Endothelial cell (in vitro differentiated cells): Measurements from ENCODE around the gene RIN3. TPM values are rescaled to one million over a fixed set of nuclear protein-coding genes. Genes with fewer than 3 reads are reported as not detected.
"Not testable (repeated sequence)": the region's sequence is repeated elsewhere in the genome, so short reads cannot be mapped to it uniquely, and the experiment has no call there.

Source experiments
- DNase-seq: peaks from one replicate; pipeline ENCODE4 v3.0.0; 2021; ENCODE audit warnings: low spot score
- H3K27ac Mint-ChIP-seq: one replicate; pipeline ENCODE4 v1.8.0; 2021; ENCODE audit warnings: mixed read lengths, inconsistent platforms; ENCODE audit not compliant: unreplicated experiment
- H3K27me3 Mint-ChIP-seq: one replicate; pipeline ENCODE4 v1.8.0; 2021; ENCODE audit warnings: mild to moderate bottlenecking, moderate library complexity, mixed read lengths, inconsistent platforms; ENCODE audit not compliant: unreplicated experiment
- H3K36me3 Mint-ChIP-seq: one replicate; pipeline ENCODE4 v1.8.0; 2021; ENCODE audit warnings: mild to moderate bottlenecking, low read depth, mixed read lengths, inconsistent platforms; ENCODE audit not compliant: unreplicated experiment
- H3K4me1 Mint-ChIP-seq: one replicate; pipeline ENCODE4 v1.8.0; 2021; ENCODE audit warnings: mild to moderate bottlenecking, mixed read lengths, inconsistent platforms; ENCODE audit not compliant: unreplicated experiment
- H3K4me3 Mint-ChIP-seq: one replicate; pipeline ENCODE4 v1.8.0; 2021; ENCODE audit warnings: mild to moderate bottlenecking, mixed read lengths, inconsistent platforms; ENCODE audit not compliant: unreplicated experiment
- H3K9me3 Mint-ChIP-seq: one replicate; pipeline ENCODE4 v1.8.0; 2021; ENCODE audit warnings: mixed read lengths, inconsistent platforms; ENCODE audit not compliant: unreplicated experiment
- total RNA-seq: library from RNA; stranded (reverse); fragmentation: NEBNext Ultra II Directional; extraction: Animal tissue kit (Norgen Biotek cat#: 25700); gene quantifications from one replicate; pipeline ENCODE4 v1.2.1, GENCODE V29; 2021; ENCODE audit not compliant: unreplicated experiment
- TF ChIP-seq, protein P1 (sequence below): fragments of 200-600 bp; sonication (generic); IDR thresholded peaks from one replicate; pipeline ENCODE4 v1.5.0; 2021; ENCODE audit warnings: antibody characterized with exemption; ENCODE audit not compliant: unreplicated experiment

Gene RIN3
- total RNA-seq, 1 donor from 2014 or later: 25.8 TPM

DNA sequence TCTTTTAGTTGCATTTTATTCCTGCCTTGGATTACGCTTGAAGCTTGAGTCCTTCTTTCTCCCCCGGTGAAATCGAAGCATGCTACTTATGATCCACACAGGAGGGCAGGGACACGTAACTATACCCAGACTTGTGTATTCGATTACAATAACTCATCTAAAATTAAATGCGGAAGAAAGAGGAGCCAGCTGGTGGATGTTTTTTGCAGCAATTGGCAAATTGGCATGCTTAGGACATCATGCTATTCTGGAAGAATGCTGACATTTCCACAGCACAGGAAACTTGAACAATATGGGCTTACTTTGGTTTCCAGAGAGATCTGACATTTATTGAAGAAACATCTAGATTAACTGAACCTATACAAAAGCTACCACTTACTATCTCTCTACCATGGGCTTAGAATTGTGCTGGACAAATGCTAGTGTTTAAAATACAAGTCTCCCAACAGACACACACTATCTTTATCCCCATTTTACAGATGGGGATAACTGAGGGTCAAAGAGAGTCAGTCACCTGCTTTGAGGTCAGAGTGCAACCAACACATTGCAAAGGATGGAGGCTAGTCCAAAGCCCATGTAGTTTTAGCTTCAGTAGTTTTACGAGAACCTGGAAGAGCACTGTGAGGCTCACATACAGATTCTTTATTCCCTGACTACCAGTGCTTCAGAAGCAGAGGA, 198.5 kb downstream of the RIN3 start:
- no peak for DNase-seq
- no peak overlapping the region for H3K27ac Mint-ChIP-seq
- H3K27me3 Mint-ChIP-seq: no peaks in the 10 kb centered on the region
- TF ChIP-seq, protein P1, sequence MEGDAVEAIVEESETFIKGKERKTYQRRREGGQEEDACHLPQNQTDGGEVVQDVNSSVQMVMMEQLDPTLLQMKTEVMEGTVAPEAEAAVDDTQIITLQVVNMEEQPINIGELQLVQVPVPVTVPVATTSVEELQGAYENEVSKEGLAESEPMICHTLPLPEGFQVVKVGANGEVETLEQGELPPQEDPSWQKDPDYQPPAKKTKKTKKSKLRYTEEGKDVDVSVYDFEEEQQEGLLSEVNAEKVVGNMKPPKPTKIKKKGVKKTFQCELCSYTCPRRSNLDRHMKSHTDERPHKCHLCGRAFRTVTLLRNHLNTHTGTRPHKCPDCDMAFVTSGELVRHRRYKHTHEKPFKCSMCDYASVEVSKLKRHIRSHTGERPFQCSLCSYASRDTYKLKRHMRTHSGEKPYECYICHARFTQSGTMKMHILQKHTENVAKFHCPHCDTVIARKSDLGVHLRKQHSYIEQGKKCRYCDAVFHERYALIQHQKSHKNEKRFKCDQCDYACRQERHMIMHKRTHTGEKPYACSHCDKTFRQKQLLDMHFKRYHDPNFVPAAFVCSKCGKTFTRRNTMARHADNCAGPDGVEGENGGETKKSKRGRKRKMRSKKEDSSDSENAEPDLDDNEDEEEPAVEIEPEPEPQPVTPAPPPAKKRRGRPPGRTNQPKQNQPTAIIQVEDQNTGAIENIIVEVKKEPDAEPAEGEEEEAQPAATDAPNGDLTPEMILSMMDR: no peak
- no peaks in the 10 kb centered on the region for H3K9me3 Mint-ChIP-seq
- no peaks in the 10 kb centered on the region for H3K4me1 Mint-ChIP-seq
- H3K4me3 Mint-ChIP-seq: no peak overlapping the region
- peaks cover 29% of the 10 kb centered on the region for H3K36me3 Mint-ChIP-seq

DNA sequence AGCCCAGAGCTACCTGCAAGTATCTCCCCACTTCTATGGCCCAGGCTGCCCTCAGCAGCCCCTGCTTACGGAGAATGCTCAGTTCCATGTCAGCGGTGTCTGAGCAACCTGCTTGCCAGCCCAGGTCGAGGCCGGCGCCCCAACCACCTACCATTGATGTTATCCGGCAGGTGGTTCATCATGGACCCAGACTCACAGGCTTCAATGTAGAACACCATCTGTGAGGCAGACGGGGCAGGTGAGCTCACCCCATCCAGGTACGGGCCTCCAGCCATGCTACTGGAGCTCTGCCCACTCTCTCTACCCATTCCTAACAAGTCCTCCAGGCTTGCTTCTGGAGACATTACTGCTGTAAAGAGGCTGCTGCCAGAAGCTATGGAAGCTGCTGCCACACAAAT, 199.1 kb downstream of the RIN3 start:
- Mint-ChIP-seq H3K4me3 (no peak overlapping the region), H3K36me3 (peaks cover 26% of the 10 kb centered on the region), H3K4me1 (no peaks in the 10 kb centered on the region), H3K9me3 (no peaks in the 10 kb centered on the region), H3K27me3 (no peaks in the 10 kb centered on the region), H3K27ac (no peak overlapping the region)
- TF ChIP-seq, protein P1: no peak
- DNase-seq: no peak

DNA sequence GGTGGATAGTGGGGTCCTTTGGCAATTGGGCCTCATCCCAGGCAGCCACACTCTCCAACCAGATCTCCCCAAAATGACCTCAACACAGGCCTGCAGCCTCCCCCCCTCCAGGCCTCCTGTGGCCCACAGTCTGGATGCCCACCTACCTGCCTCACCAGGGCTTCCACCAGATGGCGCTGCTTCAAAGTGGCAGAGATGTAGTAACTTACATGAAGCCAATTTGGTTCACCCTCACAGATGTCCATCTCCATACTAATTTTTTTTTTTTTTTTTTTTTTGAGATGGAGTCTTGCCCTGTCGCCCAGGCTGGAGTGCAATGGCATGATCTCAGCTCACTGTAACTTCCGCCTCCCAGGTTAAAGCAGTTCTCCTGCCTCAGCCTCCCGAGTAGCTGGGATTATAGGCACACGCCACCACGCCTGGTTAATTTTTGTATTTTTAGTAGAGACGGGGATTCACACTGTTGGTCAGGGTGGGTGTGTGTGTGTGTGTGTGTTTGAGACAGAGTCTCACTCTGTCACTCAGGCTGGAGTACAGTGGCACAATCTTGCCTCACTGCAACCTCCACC, 201.2 kb downstream of the RIN3 start:
- not testable (repeated sequence) for H3K9me3 Mint-ChIP-seq, H3K27ac Mint-ChIP-seq, H3K4me1 Mint-ChIP-seq, H3K4me3 Mint-ChIP-seq, H3K27me3 Mint-ChIP-seq
- TF ChIP-seq, protein P1: peak; percentile 69
- DNase-seq: peak; percentile 85
- peaks cover 22% of the 10 kb centered on the region for H3K36me3 Mint-ChIP-seq

DNA sequence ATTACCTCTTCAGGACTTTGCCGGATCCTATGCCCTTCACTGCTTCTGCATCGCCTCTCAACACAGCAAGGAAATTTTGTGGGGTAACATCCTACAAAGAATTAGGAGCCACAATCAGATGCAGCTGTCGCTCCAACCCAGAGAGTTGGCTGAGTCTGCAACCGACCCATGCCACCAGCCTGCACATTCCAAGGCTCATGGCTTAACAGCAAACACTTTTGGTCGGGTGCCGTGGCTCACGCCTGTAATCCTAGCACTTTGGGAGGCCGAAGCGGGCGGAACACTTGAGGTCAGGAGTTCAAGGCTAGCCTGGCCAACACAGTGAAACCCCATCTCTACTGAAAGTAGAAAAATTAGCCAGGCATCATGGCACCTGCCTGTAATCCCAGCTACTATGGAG, 202.6 kb downstream of the RIN3 start:
- Mint-ChIP-seq H3K4me1 (no peaks in the 10 kb centered on the region), H3K4me3 (no peak overlapping the region), H3K27me3 (peaks cover 3% of the 10 kb centered on the region), H3K27ac (no peak overlapping the region), H3K36me3 (peaks cover 13% of the 10 kb centered on the region), H3K9me3 (no peaks in the 10 kb centered on the region)
- TF ChIP-seq, protein P1: no peak
- no peak for DNase-seq

DNA sequence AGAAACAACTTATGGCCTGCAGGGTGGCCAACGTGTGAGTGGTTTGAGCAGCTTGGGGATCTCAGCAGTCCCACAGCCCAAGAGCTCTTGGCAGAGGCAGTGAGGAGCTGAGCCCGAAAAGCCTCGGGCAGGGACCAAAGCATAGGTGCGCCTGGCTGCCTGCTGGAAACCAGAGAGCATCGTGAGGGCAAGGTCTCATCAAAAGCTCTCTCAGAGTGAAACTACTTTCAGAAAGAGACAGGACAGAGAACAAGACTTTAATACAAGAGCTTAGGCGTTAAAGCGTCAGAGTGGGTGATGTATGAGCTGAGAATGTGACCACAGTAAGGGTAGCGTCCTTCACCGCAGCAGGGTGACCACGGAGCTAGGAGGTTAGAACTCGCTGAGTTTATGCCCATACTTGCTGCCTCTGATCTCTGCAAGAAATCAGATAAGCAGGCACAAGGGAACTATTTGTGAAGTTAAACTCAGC, 204.0 kb downstream of the RIN3 start:
- TF ChIP-seq, protein P1: no peak
- Mint-ChIP-seq H3K4me1 (no peaks in the 10 kb centered on the region), H3K27ac (no peak overlapping the region), H3K36me3 (peaks cover 3% of the 10 kb centered on the region), H3K4me3 (no peak overlapping the region), H3K27me3 (peaks cover 3% of the 10 kb centered on the region), H3K9me3 (no peaks in the 10 kb centered on the region)
- no peak for DNase-seq
